HG03354 (cell line): ENCODE data around the gene NID2.

Source experiments
- ATAC-seq: cut with Tn5 transposase; IDR thresholded peaks from one replicate; pipeline ENCODE4 v1.9.1; 2021; ENCODE audit warnings: mild to moderate bottlenecking; ENCODE audit not compliant: unreplicated experiment, poor library complexity, severe bottlenecking

NID2 gene

DNA sequence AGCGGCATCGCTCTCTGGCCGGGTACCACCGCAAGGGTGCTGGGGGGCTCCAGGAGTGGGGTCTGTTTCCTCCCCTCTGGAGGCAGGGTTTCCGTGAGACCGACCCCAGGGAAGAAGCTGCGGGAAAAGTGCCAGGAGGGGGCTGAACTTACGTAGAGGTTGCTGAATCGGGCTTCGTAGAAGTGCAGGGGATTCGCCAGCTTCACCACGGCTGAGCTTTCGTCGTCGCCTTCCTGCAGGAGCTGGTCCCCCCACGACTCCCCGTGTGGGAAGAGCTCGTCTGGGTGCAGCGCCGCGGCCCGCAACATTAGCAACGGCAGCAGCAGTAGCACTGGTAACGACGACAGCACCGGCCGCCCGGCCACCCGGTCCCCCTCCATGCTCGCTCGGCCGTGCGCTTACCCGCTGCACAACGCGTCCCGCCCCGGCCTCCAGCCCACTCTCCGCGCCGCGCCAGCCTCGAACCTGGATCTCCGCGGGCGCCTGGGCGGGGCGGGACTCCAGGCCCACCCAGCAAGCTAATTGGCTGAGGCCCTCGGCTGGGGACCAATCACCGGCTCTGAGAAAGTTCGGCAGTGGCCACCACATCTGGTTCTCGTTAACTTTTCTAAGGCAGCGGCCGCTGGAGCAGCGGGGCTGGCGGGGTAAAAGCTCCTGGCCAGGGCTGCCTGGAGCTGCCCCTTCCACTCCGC is at the start of gene NID2:
TSS of gene NID2 (minus strand) at position 445 of the 692 bp plus-strand sequence. CDS start at position 380, 65 bp downstream.
- ATAC-seq: no peak

DNA sequence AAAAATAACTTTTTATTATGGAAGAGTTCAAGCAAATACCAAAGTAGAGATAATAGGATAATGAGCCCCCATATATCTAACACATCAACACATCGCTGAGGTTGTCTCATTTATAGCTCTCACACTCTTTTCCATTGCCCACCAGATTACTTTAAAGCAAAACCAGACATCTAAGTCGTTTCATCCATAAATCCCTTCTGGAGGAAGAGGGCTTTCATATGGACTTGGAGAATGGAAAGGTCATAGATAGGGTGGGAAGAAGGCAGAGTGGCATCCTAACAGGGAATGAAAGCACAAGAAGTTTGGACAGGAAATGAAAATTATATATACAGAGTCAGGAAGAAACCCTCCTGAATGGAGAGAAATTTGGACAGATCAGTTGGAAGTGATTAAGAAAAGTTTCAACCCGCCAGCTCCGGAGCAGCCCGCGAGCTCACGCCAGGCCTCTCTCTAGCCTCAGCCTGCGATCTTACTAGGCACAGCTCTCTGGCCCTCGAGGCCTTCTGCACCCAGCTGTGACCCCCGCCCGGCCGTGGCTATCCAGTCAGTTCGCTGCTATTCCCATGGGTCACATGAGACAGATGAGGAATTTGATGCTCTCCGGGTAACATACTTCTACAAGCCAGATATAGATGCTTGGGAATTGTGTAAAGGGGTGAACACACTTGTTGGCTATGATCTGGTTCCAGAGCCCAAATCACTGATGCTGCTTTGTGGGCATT is 48.4 kb upstream of the NID2 start:
- ATAC-seq: no peak

DNA sequence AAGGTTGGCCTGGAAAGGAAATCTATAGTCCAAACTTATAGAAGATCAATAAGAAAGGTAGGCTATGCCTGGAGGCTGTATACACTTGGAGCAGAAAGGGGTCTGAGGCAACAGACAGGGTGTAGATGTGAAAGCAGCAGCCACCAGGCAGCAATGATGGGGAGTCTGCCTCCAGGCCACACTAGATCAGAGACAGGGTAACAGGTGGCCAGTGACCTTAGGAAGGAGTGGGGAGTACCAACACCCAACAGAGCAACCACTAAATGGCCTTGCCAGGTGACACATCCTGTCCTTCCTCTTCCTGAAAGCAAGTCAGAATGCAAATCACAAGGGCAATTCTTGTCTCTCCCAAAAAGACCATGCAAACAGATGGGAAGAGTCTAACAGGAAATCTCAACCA is 46.4 kb upstream of the NID2 start:
- ATAC-seq: no peak

DNA sequence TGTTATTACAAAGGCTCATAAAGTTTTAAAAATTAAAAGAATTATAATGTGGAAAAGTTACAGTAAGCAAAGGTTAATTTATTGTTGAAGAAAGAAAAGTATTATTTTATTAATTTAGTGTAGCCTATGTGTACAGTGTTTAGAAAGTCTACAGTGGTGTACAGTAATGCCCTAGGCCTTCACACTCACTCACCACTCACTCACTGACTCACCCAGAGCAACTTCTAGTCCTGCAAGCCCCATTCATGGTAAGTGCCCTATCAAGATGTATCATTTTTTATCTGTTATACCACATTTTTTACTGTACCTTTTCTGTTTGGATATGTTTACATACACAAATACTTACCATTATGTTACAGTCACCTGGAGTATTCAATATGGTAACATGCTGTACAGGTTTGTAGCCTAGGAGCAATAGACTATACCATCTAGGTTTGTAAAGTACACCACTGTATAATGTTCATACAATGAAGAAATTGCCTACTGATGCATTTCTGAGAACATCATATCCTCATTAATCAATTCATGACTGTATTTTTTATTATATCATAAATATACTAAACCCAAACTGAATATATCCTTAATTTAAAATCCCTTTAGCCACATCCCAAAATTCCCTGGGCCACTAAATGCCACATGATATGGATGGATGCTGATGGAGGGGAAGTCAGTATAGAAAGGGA is 43.6 kb upstream of the NID2 start:
- no peak for ATAC-seq

DNA sequence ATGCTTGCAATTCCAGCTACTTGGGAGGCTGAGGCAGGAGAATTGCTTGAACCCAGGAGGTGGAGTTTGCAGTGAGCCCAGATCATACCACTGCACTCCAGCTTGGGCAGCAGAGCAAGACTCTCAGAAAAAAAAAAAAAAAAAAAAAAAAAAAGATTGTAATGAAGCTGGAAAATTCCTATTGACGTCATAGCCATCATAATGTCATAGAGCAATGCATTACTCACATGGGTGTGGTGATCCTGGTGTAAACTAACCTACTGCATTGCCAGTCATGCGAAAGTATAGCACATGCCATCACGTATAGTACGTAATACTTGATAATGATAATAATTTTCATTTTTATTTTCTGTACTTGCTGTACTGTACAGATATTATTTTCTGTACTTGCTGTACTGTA is 42.7 kb upstream of the NID2 start:
- ATAC-seq: no peak

DNA sequence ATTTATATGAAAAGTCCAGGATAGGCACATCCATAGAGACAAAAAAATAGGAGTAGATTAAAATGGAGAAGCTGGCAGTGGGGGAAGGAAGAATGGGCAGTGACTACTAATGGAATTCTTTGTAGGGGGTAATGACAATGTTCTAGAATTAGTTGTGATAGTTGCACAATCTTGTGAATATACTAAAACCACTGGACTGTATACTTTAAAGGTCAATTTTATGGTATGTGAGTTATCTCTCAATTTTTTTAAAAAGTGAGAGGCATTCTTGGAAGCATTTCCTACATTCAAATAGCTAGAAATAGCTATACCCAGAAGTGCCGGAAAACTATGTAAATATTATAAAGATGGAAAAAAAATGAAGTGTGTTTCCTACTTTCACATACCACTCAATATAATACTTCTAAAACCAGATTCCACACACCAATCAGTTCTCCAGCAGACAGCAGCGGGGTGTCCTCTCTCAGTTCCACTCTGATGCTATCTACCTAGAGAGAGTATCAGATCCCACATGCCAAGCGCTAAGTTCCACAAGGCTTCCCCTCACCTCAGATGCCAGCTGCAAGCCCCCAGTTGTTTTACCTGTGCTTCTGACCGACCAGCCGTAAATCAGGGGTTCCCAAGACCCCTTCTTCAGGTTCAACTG is 41.7 kb upstream of the NID2 start:
- ATAC-seq: no peak

- ATAC-seq: no peak
Observed at GRCh38 chr14:52108823-52109222, 40.0 kb upstream of the NID2 start.

DNA sequence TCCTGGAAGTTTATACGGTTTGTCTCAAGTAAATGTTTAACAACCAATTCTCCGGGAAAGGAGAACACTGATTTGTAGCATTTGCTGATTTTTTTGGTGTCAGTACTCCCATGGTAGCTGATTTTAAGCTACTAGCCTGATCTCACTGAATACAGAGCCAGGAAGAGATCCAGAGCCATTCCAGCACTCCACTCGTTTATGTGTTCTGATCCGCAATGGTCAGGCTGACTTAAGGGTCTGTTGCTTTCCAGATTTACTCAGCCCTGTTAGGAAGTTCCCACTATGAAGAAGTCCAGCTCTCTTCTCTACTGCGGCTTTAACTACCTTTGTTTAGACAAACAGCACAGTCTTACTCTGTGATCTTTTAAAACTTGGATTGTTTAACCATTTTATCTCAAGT is 38.0 kb upstream of the NID2 start:
- no peak for ATAC-seq

GRCh38 chr14:52103416-52103815 is 34.6 kb upstream of the NID2 start:
- no peak for ATAC-seq

DNA sequence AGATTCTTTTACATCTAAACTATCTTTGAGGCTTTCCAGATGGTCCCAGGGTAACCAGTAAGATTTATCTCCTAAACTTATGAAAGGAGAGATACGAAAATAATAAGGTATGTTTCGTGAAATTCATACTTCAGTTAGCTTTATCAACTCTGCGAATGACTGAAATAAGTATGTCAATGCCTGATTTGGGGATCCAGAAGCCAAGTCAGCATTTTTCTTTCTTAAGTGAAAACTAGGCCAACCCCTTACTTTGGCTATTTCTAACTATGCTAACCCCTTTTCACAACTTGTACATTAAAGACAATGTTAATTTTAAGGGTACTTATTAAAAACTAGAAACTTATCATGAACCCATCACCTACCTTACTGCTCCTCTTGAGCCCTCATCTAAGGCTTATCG is 26.9 kb upstream of the NID2 start:
- no peak for ATAC-seq

GRCh38 chr14:52095336-52095735 is 26.5 kb upstream of the NID2 start:
- ATAC-seq: no peak

GRCh38 chr14:52094546-52095271 is 25.9 kb upstream of the NID2 start:
- ATAC-seq: no peak

GRCh38 chr14:52091928-52092327 is 23.1 kb upstream of the NID2 start:
- no peak for ATAC-seq

DNA sequence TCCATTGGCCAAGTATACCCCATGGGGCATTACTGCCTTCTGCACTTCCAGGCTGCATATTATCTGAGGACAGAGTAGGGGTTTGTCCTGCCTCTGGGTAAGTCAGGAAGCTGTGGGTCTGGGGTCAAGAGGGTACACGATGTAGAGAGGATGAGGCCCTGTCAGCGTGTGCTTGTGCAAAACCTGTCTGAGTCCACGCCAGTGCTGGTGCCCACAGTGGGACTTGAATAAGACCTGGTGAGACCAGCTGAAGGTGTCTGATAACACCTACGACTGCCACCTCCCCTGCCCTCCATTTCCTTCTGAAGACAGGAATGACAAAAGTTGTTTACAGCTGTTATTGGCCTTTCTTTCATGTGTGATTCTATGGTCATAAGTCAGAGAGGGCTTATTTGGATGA is 22.1 kb upstream of the NID2 start:
- no peak for ATAC-seq

DNA sequence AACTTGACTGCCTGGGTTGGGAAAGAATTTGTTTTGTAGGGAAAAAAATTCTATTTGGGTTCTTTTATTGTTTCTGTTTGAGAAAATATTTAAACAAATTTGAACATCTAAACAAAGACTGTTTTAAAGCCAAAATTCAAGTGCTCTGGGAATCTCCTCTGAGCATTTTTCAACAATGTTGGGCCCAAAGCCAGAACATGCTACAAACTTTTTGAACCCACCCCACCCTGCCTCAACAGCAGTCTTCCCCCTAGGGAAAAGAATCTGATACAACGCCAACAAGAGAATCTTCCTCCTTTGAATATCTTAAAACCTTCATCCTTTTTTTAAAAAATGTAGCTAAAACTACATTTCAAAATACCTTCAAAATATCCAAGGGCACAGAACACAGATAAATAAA is 20.4 kb upstream of the NID2 start:
- ATAC-seq: no peak

- no peak for ATAC-seq
Observed at GRCh38 chr14:52086711-52087110, 17.9 kb upstream of the NID2 start.

GRCh38 chr14:52082903-52083302 is 14.0 kb upstream of the NID2 start:
- ATAC-seq: no peak

DNA sequence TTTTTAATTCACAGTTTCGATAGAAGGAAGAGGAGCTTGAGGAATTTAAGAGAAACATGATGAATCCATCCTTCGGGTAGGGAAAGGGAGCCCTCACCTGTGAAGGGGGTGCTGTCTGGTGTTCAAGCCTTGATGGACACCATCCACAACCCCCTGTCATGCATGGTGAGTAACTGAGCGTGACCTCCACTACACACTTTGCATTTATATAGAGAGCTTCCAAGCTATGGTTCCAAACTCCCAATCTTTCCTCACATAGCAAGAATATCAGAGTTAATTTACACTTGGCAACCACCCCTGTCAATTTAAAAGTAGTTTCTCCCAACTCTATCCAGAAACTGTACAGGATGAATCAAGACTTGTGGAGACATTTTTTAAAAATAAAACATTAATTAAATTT is 13.1 kb upstream of the NID2 start:
- no peak for ATAC-seq

- no peak for ATAC-seq
Observed at GRCh38 chr14:52080808-52081755, 12.2 kb upstream of the NID2 start.
